Keratinocyte (primary cell): ENCODE results near the gene BDP1. TPM values are rescaled to one million over a fixed set of nuclear protein-coding genes. Genes with fewer than 3 reads are reported as not detected.
A peak's percentile ranks its signal among the peaks of the same experiment; 100 is the strongest.
"Not testable (repeated sequence)": the region's sequence is repeated elsewhere in the genome, so short reads cannot be mapped to it uniquely, and the experiment has no call there.

Experiments used
- DNase-seq: peaks from one replicate; pipeline ENCODE4 v3.0.0-alpha.2; 2011; ENCODE audit warnings: low read depth, missing footprints, low spot score
- FAIRE-seq: peaks from 2 replicates; lab custom pipeline; 2011; peaks lifted over from hg19 to GRCh38; lab: Jason Lieb, UNC
- H2AFZ ChIP-seq: 2 replicates; pipeline ENCODE4 v1.6.0; 2012; ENCODE audit warnings: low read length, control low read depth, inconsistent platforms; ENCODE audit not compliant: control insufficient read depth
- H3K27ac ChIP-seq: 2 replicates; pipeline ENCODE4 v1.5.1; 2011; ENCODE audit warnings: low read length; ENCODE audit not compliant: control insufficient read depth, insufficient read depth
- H3K27me3 ChIP-seq: 3 replicates; pipeline ENCODE4 v1.6.0; 2011; ENCODE audit warnings: low read length; ENCODE audit not compliant: control insufficient read depth, insufficient read depth; ENCODE audit errors: extremely low read depth
- H3K36me3 ChIP-seq, 2 experiments: 2 replicates in 1 of 2; 3 replicates in 1 of 2; pipeline ENCODE4 v1.5.1; 2011; ENCODE audit warnings: low read length in 2 of 2, mild to moderate bottlenecking in 1 of 2; ENCODE audit not compliant: control insufficient read depth in 2 of 2, insufficient read depth in 2 of 2; ENCODE audit errors: extremely low read depth in 1 of 2
- H3K4me1 ChIP-seq: 3 replicates; pipeline ENCODE4 v1.5.1; 2011; ENCODE audit warnings: low read length; ENCODE audit not compliant: control insufficient read depth, insufficient read depth; ENCODE audit errors: extremely low read depth
- H3K4me2 ChIP-seq: 3 replicates; pipeline ENCODE4 v1.6.0; 2011; ENCODE audit warnings: low read depth, low read length; ENCODE audit not compliant: control insufficient read depth, insufficient read depth; ENCODE audit errors: extremely low read depth
- H3K4me3 ChIP-seq, 3 experiments: fragments of 200-600 bp in 1 of 3; sonication (generic) in 1 of 3; 2 replicates in 2 of 3; 3 replicates in 1 of 3; pipeline ENCODE4 v1.5.1; 2011 to 2016; ENCODE audit warnings: low read length in 3 of 3, mild to moderate bottlenecking in 3 of 3, control low read depth in 2 of 3, inconsistent platforms in 1 of 3, low read depth in 1 of 3, mixed read lengths in 1 of 3, mixed run types in 1 of 3, moderate library complexity in 1 of 3; ENCODE audit not compliant: control insufficient read depth in 2 of 3, insufficient read depth in 2 of 3; ENCODE audit errors: extremely low read depth in 1 of 3
- H3K79me2 ChIP-seq: 2 replicates; pipeline ENCODE4 v1.6.0; 2012; ENCODE audit warnings: low read length; ENCODE audit not compliant: control insufficient read depth, insufficient read depth
- H3K9ac ChIP-seq: 3 replicates; pipeline ENCODE4 v1.6.0; 2011; ENCODE audit warnings: low read length; ENCODE audit not compliant: control insufficient read depth, insufficient read depth; ENCODE audit errors: extremely low read depth
- H3K9me1 ChIP-seq: 3 replicates; pipeline ENCODE4 v1.6.0; 2011; ENCODE audit warnings: low read length; ENCODE audit not compliant: control insufficient read depth, insufficient read depth; ENCODE audit errors: extremely low read depth
- H3K9me3 ChIP-seq: 2 replicates; pipeline ENCODE4 v1.5.1; 2012; ENCODE audit warnings: low read depth, low read length; ENCODE audit not compliant: control insufficient read depth
- H4K20me1 ChIP-seq: 3 replicates; pipeline ENCODE4 v1.6.0; 2011; ENCODE audit warnings: low read length; ENCODE audit not compliant: control insufficient read depth, insufficient read depth; ENCODE audit errors: extremely low read depth
- EZH2 ChIP-seq: IDR thresholded peaks from one replicate; pipeline ENCODE4 v1.6.1; 2012; ENCODE audit warnings: inconsistent platforms, mild to moderate bottlenecking, low read length, moderate library complexity
- dilution Hi-C: fragments of 300-500 bp; cut with MboI; formaldehyde crosslinking; loops from one replicate; pipeline ENCODE4 v1.7.0; 2020; ENCODE audit warnings: low sequenced_read_pairs; ENCODE audit not compliant: extremely low pct_ligation_motif_present
- polyA plus RNA-seq, 5 experiments: library from polyadenylated mRNA; depleted of rRNA in 3 of 5; stranded (reverse) in 3 of 5; stranded (forward) in 1 of 5; unstranded in 1 of 5; fragments of >200 nt; gene quantifications; 1 replicate in 1 of 5; 2 replicates in 3 of 5; 3 replicates in 1 of 5; pipeline versions ENCODE4 v1.2.1 to v1.2.3, GENCODE V29; 2011 to 2012; ENCODE audit warnings: missing spikeins in 2 of 5, low read depth in 1 of 5, low replicate concordance in 1 of 5
- TF ChIP-seq, protein P1 (sequence below), 3 experiments: IDR thresholded peaks in 1 of 3; conservative IDR thresholded peaks in 1 of 3; optimal IDR thresholded peaks in 1 of 3; 2 replicates in 2 of 3; 3 replicates in 1 of 3; pipeline versions ENCODE3 to v1.5.1; 2011; ENCODE audit warnings: low read length in 3 of 3, mild to moderate bottlenecking in 3 of 3, moderate library complexity in 2 of 3, control low read depth in 1 of 3, inconsistent platforms in 1 of 3; ENCODE audit not compliant: insufficient read depth in 2 of 3; ENCODE audit errors: extremely low read depth in 1 of 3

Gene BDP1
- polyA plus RNA-seq, 1 donor (not counting 4 experiments of a cell fraction or from before 2014, with no cell fraction given): 16.2 TPM

DNA sequence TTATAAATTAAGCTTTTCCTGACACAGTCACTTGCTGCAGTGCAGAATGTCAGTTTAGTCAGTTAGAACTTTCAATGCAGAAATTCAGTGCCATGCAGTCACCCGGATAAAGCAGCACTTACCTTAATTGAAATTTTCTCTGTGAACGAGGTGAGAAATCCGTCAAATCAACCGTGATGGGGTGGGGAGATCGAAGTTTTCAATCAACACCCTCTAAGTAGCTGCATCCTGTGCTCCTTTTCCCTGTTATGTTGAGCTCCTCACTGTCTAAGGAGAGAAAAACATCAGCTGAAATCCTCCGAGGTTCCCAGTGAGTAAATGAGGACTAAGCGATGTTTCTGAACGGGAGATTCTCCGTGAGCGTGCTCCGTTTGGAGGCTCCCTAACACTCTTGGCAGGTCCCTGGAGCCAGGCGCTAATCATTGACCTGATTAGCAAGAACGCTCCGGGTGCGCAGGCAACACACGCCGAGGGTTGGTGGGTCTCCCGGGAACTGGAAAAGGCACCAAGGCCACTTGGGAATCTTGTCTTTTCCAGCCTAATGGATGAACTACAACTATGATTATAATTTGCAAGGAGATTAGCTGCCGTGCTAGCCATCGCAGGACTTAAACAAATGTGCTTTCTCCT, 9.8 kb upstream of the BDP1 start:
- H3K4me3 ChIP-seq, H3K9me3 ChIP-seq, H3K79me2 ChIP-seq, H3K9me1 ChIP-seq, H3K4me2 ChIP-seq, H3K36me3 ChIP-seq, FAIRE-seq, H3K9ac ChIP-seq, H3K27ac ChIP-seq, DNase-seq, H4K20me1 ChIP-seq, dilution Hi-C loops, H3K4me1 ChIP-seq, H2AFZ ChIP-seq: not testable (repeated sequence)
- TF ChIP-seq EZH2: peak; percentile 59
- peaks cover 16% of the 10 kb centered on the region for H3K27me3 ChIP-seq

DNA sequence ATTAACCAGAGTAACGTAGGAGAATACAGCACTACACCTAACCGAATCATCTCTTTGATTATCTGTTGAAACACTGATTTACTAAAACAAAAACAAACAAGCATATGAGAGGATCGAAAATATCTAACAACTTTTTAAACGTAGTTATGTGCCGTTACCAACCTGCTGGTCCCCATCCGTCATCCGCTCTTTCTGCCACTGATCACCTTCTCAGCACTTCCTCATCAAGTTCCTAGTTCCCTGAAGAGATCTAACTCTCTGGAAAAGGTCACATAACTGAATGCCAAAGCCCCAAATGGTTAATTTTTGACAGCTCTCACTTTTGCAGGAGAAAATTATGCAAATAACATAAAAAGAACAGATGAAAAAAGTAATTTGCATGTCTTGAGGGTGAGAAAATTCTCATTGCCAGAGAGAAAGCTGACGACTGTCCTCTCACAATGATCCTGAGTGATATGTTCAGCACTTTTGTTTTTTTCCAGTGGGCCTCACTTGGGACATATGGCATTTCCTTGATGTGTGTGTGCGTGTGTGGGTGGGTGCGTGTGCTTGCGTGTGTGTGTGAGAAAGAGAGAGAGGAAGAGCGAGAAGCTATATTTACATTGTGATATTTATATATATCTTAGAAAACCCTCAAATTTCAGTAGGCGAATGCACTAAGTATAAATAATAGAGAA, 8.8 kb upstream of the BDP1 start:
- H3K9ac ChIP-seq, H3K36me3 ChIP-seq, H3K79me2 ChIP-seq, H3K4me2 ChIP-seq, H3K4me3 ChIP-seq, DNase-seq, FAIRE-seq, H3K4me1 ChIP-seq, H3K27ac ChIP-seq, dilution Hi-C loops, H3K9me3 ChIP-seq, H2AFZ ChIP-seq, H3K9me1 ChIP-seq, H4K20me1 ChIP-seq: not testable (repeated sequence)
- peaks cover 14% of the 10 kb centered on the region for H3K27me3 ChIP-seq

DNA sequence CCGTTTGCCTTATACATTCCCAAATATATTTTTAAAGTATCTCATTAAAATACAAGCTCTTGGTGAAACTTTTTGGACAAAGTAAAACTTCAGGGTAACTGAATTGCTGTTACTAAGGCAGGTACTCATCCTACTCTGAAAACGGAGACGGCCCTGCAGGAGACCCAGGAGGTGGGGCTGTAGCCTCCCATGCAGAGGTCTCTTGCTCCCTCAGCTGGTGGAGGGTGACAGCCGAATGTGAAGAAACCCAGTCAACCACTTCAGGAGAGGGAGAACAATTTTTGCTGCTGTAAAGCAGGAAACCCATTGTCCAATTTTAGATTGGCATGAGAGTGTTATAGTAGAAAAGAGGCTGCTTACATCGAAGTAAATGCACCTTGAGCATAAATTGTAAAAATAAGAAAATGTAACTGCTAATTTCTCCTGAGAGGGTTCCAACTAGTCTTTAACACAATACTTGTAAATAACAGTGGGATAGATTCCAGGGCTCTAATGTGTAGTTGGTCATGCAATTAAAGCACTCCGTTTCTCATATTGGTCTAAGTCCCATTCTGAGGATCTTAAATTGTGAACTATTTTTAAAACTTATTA, 8.1 kb upstream of the BDP1 start:
- DNase-seq, dilution Hi-C loops, H3K9me3 ChIP-seq, H3K79me2 ChIP-seq, H2AFZ ChIP-seq, H3K36me3 ChIP-seq, H3K27ac ChIP-seq, H3K4me3 ChIP-seq, H3K9me1 ChIP-seq, H4K20me1 ChIP-seq, H3K4me2 ChIP-seq, FAIRE-seq, H3K4me1 ChIP-seq, H3K9ac ChIP-seq: not testable (repeated sequence)
- peaks cover 11% of the 10 kb centered on the region for H3K27me3 ChIP-seq
- TF ChIP-seq, protein P1, sequence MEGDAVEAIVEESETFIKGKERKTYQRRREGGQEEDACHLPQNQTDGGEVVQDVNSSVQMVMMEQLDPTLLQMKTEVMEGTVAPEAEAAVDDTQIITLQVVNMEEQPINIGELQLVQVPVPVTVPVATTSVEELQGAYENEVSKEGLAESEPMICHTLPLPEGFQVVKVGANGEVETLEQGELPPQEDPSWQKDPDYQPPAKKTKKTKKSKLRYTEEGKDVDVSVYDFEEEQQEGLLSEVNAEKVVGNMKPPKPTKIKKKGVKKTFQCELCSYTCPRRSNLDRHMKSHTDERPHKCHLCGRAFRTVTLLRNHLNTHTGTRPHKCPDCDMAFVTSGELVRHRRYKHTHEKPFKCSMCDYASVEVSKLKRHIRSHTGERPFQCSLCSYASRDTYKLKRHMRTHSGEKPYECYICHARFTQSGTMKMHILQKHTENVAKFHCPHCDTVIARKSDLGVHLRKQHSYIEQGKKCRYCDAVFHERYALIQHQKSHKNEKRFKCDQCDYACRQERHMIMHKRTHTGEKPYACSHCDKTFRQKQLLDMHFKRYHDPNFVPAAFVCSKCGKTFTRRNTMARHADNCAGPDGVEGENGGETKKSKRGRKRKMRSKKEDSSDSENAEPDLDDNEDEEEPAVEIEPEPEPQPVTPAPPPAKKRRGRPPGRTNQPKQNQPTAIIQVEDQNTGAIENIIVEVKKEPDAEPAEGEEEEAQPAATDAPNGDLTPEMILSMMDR (optimal IDR thresholded peaks at IDR 0.05 in 1 of 3, IDR thresholded peaks at IDR 0.05 in 1 of 3, conservative IDR thresholded peaks at IDR 0.05 in 1 of 3; ENCODE audit: extremely low read depth in 1 of 3, insufficient read depth in 2 of 3, low read length in 3 of 3): peak; percentile 16 to 40 (median 24)
